GM18517 (cell line): Measurements from ENCODE around the gene C4orf50.
"Not testable (repeated sequence)": the region's sequence is repeated elsewhere in the genome, so short reads cannot be mapped to it uniquely, and the experiment has no call there.

ENCODE experiments used
- ATAC-seq: cut with Tn5 transposase; IDR thresholded peaks from one replicate; pipeline ENCODE4 v1.9.1; 2021; ENCODE audit warnings: mild to moderate bottlenecking, moderate library complexity; ENCODE audit not compliant: unreplicated experiment

Gene C4orf50

GRCh38 chr4:6019316-6020263, 1.4 kb upstream of the C4orf50 start:
- ATAC-seq = no peak

- ATAC-seq = no peak
Measured at GRCh38 chr4:6017800-6018199, 431 bp downstream of the C4orf50 start.

GRCh38 chr4:6017030-6017429, 1.2 kb downstream of the C4orf50 start:
- no peak for ATAC-seq

- ATAC-seq = no peak
Measured at GRCh38 chr4:6013564-6013963, 4.7 kb downstream of the C4orf50 start.

GRCh38 chr4:6012200-6012599, 6.0 kb downstream of the C4orf50 start:
- no peak for ATAC-seq

GRCh38 chr4:6011686-6012085, 6.5 kb downstream of the C4orf50 start:
- no peak for ATAC-seq

GRCh38 chr4:6011271-6011671, 7.0 kb downstream of the C4orf50 start:
- no peak for ATAC-seq

GRCh38 chr4:6010789-6011188, 7.4 kb downstream of the C4orf50 start:
- ATAC-seq = no peak

- ATAC-seq = no peak
Measured at GRCh38 chr4:6009452-6009851, 8.8 kb downstream of the C4orf50 start.

GRCh38 chr4:6008766-6009385, 9.4 kb downstream of the C4orf50 start:
- no peak for ATAC-seq

- no peak for ATAC-seq
Measured at GRCh38 chr4:6008092-6008551, 10.1 kb downstream of the C4orf50 start.

GRCh38 chr4:6005175-6005574, 13.1 kb downstream of the C4orf50 start:
- ATAC-seq = no peak

- ATAC-seq = not testable (repeated sequence)
Measured at GRCh38 chr4:6003485-6003884, 14.7 kb downstream of the C4orf50 start.

GRCh38 chr4:6002926-6003325, 15.3 kb downstream of the C4orf50 start:
- ATAC-seq = no peak

- no peak for ATAC-seq
Measured at GRCh38 chr4:6002492-6002833, 15.8 kb downstream of the C4orf50 start.

GRCh38 chr4:6001680-6002491, 16.3 kb downstream of the C4orf50 start:
- ATAC-seq = no peak

- no peak for ATAC-seq
Measured at GRCh38 chr4:5999830-6000365, 18.3 kb downstream of the C4orf50 start.

GRCh38 chr4:5999356-5999755, 18.9 kb downstream of the C4orf50 start:
- ATAC-seq = no peak

- no peak for ATAC-seq
Measured at GRCh38 chr4:5998333-5998936, 19.8 kb downstream of the C4orf50 start.

GRCh38 chr4:5996641-5997040, 21.6 kb downstream of the C4orf50 start:
- ATAC-seq = no peak
